ENCODE results near the gene GNG13.
A peak's percentile ranks its signal among the peaks of the same experiment; 100 is the strongest.
"Not testable (repeated sequence)": the region's sequence is repeated elsewhere in the genome, so short reads cannot be mapped to it uniquely, and the experiment has no call there.

The GNG13 gene

GRCh38 chr16:760545-761343 is 39.8 kb downstream of the GNG13 start, which contains the start of gene MSLN:
MSLN (plus strand) TSS chr16:760734; CDS start chr16:762681, 1,947 bp downstream.
- DNase-seq (ENCODE audit: low read depth): no peak

DNA sequence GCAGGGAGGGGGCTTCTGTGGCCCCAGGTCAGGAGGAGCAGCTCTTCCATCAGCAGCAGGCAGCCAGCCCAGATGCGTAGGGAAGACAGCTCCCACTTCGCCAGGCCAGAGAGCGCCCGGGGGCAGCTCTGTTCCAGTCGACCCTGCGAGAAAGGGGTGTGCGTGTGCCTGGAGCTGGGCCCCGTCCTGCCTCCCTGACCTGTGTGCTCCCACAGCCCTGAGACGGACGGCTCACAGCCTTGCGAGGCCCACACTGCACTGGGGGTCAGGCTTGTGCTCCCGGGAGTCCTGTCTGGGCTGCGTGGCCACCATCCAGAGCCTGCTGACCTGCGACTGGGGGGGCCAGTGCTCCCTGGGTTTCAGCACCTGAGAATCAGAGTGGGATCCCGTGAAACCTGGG is 40.5 kb downstream of the GNG13 start:
- DNase-seq (ENCODE audit: low read depth): no peak

DNA sequence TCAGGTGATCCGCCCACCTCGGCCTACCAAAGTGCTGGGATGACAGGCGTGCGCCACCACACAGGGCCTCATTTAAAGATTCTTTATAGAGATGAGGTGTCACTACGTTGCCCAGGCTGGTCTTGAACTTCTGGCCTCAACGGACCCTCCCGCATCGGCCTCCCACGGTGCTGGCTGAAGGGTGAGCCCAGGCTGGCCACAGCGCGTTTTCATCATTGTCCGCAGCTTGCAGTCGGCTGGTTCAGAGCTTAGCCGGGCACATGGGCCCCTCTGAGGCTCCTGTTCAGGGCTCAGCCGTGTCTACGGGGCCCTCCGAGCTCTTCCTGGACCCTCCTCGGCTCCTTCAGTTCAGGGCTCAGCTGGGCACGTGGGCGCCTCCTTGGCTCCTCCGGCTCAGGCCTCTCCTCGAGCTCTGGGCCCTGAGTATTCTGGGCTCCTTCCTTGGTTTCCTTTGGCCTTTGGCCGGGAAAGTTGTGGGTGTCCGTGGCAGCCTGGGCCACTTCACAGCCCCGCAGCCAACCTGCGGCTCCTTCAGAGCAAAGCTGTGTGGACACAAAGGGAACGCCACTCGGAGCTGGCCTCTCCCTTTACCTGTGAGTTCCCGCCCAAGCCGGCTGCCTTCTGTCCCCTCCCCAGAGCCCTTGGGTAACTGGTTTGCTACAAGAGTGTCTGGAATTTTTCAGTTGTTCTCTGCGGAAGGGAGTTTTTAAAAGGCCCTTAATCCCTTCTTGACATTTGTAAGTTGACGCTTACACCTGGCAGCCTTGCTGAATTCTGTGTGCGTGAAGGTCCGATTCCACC is 41.2 kb downstream of the GNG13 start:
- no peak for DNase-seq (ENCODE audit: low read depth)

DNA sequence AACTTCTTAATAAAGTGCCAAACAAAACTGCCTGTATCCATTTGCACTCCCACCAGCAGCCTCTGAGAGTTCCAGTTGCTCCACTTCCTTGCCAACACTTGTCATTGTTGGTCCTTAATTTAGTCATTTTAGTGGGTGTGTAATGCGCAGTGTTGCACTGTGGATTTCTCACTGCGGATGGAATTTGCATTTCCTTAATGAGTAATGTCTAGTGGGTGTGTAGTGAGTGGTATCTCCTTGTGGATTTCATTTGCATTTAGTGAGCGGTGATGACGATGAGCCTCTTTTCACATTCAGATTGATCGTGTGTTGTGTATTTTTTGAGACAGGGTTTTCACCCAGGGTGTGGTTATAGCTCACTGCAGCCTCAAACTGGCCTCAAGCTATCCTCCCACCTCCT is 44.1 kb downstream of the GNG13 start:
- no peak for DNase-seq (ENCODE audit: low read depth)

DNA sequence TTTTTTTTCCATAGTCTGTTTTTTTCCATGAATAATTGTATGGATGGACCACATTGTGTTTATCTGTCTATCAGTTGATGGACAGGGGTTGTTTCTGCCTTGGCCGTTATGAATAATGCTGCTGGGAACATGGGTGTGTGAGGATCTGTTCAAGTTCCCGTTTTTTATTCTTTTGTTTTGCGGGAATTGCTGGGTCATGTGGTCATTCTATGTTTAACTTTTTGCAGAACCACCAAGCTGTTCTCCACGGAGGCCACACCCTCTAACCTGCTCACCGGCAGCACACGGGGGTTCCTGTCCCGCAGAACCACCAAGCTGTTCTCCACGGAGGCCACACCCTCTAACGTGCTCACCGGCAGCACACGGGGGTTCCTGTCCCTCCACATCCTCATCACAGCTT is 45.9 kb downstream of the GNG13 start:
- DNase-seq (ENCODE audit: low read depth): no peak

GRCh38 chr16:754121-754607 is 46.4 kb downstream of the GNG13 start:
- not testable (repeated sequence) for DNase-seq (ENCODE audit: low read depth)

DNA sequence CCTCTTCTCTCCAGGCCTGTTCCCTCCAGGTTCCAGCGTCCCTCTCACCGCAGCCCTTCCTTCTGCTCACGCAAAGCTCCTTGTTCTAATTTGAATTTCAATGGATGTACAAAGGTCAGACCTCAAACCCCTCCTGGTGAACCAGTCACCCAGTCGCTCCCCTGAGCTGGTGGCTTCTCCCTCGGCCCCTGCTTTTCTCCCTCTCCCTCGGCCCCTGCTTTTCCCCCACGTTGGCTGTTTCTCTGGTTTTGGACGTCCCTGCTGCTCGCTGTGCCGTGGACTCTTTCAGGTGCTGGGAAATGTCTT is 48.6 kb downstream of the GNG13 start:
- DNase-seq (ENCODE audit: low read depth): no peak

- DNase-seq (ENCODE audit: low read depth): no peak
These were observed 49.2 kb downstream of the GNG13 start for GRCh38 chr16:751152-752006.

DNA sequence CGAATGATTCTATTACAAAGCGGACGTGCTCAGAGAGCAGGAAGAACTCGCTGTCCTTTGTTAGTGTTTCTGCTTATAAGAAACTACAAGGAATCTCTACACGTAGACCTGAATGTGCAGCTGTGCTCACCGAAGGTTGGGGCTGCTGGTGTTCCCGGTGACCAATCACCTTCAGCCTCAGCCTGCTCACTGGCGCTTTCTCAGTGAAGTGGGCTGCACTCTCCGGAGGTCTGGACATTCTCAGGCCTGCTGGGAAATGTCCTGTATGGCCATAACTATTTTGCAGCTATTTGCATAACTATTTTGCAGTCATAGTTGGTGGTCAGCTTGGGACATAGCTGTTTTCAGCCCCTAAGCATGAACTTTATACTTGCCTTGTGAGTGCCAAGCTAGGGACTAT is 50.0 kb downstream of the GNG13 start:
- DNase-seq (ENCODE audit: low read depth): no peak

DNA sequence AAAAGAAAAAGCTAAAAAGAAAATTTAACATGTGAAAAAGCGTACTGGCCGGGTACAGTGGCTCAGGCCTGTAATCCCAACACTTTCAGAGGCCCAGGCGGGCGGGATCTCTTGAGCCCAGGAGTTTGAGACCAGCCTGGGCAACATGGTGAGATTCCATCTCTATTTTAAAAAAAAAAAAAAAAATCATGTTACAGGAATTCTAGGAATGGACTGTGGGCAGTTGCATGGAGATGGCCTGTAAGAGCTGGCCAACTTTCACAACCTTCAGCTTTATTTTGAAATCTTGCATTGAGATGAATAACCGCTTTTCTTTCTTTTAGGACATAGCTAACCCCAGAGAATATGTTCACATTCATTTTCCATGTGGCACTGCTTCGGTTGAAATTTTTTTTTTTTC is 51.5 kb downstream of the GNG13 start:
- peak; percentile 86 for DNase-seq (ENCODE audit: low read depth)
